Germinal center (tissue), 1 donor: ENCODE data around the gene NGFR.
"Not testable (repeated sequence)": the region's sequence is repeated elsewhere in the genome, so short reads cannot be mapped to it uniquely, and the experiment has no call there.

Experiments used
- DNase-seq: peaks from one replicate; pipeline ENCODE4 v3.0.0; 2012; ENCODE audit warnings: mixed read lengths, low spot score

Gene NGFR

DNA sequence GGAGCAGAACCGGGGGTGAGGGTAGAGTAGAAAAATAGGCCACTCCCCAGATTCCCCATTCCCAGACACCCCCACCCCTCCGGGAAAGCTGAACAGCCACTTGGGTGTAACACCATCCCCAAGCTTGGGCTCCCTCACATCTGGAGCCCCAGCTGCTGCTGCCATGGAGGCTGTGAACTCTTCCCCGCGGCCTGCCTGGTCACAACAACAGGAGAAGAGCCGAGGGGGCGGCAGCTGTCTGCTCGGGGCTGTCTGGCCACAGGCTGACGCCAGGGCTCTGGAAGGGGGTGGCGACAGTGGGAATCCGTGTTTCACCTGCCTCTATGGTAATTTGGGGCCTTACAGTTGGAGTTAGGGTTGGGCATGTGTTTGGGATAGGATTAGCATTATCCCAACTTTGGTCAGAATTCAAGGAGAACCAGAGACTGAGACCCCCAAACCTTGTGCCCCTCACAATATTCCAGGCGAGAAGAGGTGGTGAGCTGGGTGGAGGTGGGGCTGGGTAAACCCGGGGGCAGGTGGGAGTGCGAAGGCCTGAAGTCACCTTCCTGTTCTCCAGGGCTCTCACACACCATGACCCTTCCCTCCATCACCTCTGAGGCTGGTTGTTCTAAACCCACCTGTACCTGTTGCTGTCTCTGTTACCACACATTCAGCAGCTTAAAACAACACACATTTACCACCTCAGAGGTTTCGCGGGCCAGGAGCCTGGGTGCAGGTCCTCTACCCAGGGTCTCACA lies 50.9 kb downstream of the NGFR start:
- no peak for DNase-seq

DNA sequence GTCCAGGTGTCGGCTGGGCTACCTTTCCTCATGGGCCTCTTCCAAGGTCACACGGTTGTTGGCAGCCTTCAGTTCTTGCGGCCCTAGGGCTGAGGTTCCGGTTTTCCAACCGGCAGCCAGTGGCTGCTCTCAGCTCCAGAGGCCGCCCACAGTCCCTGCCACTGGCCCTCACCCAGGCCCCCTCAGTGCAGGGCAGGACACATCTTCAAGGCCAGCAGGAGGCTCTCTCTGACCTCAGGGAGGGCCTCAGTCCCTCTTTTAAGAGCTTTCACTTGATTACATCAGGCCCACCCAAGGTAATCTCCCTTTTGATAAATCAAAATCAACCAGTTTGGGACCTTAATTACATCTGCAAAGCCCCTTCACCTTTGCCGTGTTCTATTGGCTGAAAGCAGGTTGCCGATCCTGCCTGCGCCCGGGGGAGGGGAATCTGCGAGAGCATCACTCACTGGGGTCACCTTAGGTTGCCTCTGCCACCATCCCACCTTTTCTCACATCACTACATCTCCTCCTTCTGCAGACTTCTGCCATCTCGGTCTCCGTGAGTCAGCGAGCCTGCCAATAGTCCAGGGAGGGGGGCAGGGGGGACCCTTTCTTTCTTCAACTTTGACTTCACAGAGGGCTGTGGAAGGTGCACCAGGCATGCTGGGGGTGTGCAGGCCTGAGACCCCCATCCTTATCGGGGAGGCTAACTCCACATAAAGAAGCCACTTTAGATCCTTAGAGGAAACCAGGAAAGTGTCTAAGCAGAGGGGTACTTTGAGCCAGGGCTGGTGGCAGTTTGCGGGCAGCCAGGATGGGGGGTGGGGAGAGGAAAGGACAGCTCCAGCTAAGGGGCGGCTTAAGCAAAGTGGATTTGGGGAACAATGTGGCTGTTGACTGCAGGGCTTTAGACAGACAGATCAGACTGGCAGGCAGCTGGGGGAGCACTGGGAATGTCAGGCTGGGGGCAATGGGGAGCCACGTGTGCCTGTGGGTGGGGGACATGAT lies 51.7 kb downstream of the NGFR start:
- no peak for DNase-seq

DNA sequence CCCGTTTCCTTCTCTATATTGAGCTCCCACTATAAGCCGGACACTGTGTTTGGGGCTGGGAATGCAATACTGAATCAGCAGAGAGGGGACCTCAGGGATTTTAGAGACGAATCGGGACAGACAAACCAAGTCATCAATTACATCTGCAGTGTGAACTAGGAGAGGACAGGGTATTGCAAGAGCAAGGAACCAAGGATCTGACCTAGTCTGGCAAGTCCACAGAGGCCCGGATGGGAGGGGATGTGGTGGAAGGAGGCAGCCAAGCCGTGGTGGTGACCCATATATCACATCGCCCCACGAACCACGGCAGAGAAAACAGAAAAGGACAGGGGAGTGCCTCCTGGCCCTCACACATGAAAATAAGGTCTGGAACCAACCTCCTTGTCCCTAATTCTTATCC lies 52.5 kb downstream of the NGFR start:
- DNase-seq, result no peak

DNA sequence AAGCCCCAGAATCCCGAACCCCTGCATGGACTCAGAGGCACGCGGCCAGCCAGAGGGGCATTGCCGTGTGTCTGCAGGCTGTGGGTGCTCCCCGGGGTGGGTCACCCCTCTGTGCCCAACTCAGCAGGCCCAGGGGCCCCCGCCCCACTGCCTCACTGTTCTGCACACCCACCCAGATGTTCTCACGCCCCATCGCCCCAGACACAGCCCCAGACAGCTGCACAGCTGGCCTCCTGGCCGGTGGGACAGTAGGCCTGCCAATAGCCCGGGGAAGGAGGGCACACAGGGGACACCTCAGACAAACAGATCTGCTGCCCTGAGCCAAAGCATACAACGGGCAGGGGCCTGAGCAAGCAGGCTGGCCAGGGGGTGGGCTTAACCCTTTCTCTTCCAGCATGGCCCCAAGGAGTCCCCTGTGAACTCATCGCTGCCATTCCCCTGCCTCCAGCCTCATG lies 53.0 kb downstream of the NGFR start:
- DNase-seq, result no peak

DNA sequence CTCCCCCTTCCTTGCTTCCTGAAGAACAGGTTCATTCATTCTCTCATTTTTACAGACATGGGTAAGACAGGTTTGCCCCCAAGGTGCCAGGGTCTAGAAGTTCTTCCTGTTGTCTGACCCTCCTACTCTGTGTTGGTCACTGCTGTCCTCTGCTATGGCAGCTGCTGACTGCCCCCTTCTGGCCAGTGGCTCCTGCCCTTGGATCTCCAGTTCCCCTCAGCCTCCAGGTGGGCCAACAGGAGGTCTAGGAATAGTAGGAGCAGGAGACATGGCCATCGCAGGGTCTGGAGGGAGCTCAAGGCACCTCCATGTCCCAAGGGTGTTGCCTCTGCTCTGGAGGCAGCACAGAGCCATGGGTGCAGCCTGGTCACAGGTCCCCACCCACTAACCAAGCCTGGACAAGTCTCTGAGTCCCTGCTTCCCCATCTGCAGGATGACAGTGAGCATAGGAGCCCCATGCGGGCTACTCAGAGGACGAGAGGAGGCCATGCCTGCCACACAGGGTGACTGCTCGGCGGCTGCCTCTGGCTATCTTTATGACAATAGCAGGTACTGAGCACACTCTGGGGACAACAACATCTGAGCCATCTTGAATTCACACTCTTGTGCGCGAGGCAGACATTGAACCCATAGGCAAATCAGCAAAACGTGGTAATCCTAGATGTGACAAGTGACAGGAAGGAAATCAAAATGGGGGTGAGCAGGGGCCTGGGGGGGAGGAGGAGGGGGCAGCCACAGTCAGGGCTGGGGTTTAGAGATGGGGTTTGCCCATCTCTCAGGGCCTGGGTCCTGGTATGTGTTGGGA lies 53.6 kb downstream of the NGFR start:
- no peak for DNase-seq

DNA sequence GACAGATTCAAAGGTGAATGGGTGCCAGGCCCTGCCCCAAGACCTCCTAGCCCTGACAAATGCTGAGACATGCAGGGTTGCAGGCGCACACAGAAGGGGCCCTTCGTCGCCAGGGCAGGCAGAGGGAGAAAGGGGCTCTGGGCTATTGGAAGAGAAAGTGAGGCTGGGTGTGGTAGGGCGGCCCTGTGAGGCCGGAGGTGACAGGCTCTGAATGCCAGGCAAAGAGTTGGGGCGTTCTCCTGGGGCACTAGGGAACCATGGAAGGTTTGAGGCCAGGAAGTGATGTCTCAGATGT lies 54.2 kb downstream of the NGFR start:
- DNase-seq, result no peak

DNA sequence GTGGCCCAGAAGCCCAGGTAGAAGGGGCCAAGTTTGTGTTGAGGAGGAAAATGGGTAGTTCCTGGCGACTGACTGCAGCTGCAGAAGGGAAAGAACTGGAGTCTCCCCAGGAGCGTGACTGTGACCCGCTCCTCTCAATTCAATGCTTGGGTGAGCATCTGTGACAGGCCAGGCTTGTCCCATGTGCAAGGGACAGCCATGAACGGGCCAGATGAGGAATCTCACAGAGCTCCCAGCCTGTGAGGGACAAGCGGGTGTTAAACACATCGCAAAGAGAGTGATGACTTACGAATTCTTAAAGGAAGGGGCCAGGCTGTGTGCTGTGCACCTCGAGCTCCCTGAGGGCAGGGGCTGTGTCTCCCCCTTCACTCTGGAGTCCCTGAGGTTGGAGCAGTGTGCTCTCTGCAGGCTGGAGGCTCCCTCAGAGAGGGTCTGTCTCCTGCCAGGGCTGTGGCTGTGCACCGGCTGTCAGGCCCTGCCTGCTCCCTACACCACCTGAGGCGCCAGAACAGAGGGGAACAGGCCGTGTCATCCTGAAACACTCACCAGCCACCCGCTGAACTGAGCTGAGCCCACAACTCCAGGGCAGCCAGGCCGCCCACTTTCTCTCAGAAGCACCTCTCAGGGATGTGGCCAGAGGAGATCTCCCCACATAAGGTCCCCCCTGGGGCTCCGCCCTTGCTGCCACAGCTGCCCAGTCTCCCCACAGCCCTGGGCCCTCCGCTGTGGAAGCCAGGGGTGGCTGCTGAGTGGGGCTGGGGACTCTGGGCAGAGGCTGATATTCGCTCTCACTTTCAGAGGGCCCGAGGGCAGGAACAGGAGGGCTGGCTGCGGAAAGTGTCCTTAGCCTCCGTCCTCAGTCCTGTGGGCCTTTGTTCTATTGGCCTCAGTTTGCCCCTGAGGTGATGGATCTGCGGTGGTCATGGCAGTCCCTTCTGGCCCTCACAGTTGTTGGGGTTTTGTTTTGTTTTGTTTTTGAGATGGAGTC lies 54.9 kb downstream of the NGFR start:
- DNase-seq, result no peak

DNA sequence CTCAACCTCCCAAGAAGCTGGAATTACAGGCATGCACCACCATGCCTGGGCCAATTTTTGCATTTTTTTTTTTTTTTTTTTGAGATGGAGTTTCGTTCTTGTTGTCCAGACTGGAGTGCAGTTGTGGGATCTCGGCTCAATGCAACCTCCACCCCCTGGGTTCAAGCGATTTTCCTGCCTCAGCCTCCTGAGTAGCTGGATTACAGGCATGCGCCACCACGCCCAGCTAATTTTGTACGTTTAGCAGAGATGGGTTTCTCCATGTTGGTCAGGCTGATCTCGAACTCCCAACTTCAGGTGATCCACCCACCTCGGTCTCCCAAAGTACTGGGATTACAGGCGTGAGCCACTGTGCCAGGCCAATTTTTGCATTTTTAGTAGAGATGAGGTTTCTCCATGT lies 55.7 kb downstream of the NGFR start:
- not testable (repeated sequence) for DNase-seq

DNA sequence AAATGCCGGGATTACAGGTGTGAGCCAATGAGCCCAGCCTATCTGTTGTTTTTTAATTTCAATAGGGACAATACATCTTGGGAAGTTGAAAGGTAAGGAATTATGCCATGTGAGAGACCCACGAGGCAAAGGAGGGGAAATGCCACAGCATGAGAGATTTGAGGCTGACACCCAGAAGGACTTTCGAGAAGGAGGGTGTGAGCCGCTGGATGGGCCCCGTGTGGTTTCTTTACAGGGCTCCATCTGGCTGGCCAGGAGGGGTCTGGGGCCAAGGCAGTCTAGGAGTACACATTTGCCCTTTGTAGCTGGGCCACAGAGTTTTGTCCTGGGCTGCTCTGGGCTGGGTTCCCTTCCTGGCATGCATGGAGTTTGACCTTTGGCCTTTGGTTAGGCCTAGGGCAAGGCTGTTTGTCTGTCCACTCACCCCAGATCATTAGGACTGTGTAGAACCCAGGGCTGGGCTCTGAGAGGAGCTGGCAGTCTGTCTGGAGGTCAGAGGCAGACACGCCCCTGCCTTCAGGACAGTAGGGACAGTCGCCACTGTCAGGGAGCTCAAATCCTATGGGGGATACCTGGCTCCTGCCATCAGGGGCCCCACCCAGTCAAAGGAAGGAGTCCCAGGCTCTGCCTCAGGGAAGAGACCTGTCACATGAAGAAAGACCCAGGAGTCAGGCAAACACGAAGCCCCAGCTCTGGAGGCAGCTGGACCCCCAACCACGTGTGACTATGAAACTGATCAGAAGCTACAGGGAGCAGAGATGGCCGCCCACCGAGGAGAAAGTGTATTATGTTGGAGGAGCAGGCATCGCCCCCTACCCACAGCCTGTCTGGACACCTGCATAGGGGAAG lies 56.4 kb downstream of the NGFR start:
- no peak for DNase-seq

DNA sequence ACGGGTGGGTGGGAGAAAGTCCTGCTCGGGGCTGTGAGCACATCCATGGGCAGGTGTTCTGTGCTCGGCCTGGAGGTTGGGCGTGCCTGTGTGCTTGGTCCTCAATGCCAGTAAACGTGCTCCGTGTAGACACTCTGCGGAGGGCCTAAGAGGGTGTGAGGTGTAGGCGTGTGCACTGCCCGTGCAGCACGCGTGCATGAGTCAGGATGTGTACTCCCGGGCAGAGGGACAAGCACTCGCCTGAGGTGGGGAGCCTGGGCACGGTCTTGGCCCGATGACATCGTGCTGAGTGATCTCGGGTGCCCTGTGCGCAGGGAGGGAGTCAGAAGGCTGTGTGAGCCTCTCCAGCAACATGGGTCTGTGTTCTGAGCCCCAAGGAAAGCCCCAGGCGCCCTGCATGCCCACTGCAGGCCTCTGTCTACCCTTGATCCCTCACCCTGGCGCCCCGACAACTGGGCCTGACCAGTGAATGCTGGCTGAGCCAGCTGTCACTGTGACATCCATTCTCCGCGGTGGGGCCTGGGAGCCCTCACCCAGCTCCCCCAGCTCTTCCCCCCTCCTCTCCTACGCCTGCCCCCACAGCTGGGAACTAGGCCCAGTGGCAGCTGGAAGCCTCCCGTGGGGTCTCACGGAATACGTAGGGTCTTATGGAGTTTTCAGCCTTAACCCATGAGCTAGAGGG lies 57.1 kb downstream of the NGFR start:
- no peak for DNase-seq

DNA sequence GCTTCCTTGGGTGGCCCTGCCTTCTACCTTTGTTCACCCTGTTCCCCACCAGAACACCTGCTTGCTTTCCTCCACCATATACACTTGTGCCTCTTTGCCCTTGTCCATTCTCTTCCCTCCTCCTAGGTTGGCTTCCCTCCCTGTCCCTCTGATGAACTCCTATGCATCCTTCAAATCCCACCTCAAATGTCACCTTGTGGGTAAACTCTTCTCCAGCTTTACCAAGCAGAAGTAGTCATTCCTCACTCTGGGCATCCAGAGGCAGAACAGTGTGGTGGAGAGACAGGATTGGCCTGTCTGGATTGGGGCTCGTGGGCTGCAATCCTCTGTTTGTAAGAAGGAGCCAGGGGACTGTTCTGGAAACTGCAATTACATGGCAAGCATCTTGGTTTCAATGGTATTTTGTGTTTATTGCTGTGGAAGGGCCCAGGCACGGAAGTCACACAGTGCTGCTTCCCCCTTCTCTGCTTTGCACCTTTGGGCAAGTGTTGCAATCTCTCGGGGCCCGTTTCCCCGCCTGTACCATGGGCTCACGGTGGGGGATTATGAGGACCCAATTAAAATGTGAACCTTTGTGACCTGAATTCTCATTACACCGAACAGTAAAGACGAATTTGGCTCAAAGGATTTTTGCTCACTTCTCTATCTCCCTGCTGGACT lies 58.7 kb downstream of the NGFR start:
- no peak for DNase-seq

DNA sequence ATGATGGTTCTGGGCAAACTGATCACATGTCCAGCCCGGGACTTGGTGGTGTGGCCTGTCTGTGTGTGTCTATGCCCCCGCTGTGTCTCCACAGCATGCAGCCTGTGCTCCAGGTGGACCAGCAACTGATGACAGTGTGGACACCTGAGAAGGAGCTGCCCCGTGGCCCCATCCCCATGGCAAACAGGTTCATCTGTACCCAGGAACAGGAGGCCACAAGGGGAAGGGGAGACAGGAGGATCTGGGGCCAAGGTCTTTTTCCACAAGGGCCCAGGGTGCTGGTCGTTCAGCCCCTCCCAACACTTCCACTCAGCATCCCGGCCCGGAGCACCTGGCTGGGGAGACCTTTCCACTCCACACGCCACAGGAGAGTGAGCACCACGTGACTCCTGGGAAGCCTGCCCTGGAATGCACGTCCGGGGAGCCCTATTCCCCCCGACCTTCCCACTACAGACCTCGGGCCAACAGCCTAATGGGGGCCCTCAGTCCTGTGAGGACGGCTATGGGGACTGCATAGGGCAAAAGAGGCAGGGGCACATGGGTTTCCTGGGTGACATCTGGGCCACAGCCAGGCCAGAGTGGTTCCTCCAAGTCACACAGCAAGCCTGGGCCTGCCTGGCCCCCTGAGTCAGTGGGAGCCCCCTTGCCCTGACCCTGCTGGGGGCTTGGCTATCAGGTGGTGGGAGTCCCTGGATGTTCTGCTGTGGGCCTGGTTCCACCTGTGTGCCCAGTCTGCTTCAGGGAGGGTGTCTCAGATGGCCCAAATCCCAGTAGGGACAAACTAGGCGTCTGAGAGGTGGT lies 59.8 kb downstream of the NGFR start:
- no peak for DNase-seq

DNA sequence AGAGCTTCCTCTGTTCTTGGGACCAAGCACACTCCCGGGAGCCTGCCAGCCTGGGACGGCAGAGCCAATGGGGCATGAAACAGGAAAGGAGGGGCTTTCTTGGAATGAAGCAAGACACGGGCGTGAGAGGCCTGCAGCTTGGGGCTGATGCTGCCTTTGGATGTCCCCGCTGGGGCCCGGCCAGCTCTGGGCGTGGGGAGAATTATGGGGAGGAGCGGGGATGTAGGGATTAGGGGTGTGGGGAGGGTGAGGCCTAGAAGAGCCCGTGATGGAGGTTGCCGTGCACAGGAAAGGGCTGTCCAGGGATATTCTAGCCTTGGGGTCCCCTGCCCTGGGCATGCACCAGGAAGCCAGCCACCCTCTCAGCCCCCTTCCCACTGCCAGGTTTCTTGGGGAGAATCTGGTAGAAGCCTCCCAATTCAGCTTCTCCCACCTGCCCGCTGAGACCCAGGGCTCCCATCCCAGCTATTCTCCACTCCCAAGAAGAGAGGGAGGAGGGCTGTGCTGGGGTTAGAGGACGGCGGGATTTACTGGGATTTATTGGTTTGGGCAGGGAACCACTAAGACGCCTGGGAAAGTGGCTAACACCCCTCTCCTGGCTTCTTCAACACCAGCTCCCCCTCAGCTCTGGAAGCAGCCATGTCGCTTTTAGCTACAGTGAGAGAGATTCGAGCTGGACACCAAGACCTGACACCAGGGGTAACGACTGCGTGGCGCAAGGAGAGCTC lies 60.6 kb downstream of the NGFR start:
- DNase-seq, result no peak

DNA sequence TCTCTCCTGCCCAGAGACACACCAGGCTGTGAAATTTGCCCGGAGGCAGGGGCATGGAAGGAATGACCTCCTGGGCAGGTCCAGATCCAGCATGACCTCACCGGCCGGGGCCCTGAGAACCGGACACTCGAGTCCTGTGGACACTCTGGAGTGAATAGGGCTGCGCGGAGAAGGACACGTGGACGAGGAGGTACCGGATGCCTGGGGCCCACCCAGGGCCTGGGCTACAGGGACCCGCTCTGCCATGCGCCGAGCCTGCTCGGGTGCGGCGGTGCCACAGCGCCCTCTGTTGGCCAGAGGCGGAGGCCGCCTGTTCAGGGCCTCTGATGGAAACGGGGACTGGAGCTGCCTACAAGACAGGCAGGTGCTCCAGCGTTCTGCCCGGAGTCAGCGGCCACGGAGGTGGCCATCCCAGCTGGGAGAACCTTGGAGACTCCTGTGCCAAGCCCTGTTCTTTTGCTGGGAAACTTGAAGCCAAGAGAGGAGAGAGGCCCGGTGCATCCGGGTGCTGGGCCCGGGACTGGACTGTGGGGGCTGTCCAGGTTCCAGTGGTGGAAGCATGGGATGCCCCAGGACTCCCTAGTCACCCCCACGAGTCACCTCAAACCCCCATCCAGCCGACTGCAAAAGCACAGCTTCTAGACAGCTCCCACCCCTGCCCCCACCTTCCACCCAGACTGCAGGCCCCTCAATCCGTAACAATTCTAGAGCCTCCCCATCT lies 61.3 kb downstream of the NGFR start:
- peak; percentile 89 for DNase-seq

DNA sequence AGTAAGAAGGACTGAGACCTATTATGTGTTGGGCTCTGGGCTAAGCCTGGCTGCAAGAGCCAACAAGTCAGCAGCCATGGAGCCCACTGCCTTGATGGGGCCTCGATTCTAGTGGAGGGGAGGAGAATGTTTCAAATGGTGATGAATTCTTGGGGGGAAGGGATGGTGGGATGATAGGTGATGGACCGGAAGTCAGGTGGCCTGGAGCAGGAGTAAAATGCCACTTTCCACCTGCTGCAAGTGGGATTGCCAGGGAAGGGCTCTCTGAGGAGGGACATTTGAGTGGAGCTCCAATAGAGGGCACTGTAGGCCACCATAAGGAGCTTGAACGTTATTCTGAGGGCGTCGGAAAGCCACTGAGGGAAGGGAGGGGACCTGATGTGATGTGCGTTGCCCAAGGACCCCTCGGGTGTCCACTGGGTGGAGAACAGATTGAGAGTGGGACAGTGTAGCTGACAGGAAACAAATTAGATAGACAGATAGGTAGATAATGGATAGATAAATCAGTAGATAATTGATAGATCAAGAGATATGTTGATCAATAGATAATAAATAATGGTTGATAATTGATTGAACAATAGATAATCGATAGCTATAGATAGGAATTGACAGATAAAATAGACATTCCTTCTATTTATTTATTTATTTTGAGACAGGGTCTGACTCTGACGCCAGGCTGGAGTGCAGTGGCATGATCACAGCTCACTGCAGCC lies 62.4 kb downstream of the NGFR start:
- DNase-seq, result no peak
